A673 (cell line): Measurements from ENCODE around the gene SORCS1. TPM values are rescaled to one million over a fixed set of nuclear protein-coding genes. Genes with fewer than 3 reads are reported as not detected.

ENCODE experiments used
- BruUV-seq: library from RNA; stranded (reverse); fragments of 400-500 nt; replicated peaks from 2 replicates; lab custom pipeline; 2021; lab: Mats Ljungman, UMichigan
- CTCF ChIA-PET: fragments of 300-600 bp; sonication (Branson Sonifier 250); formaldehyde crosslinking; loops from one replicate; lab custom pipeline; 2022; ENCODE audit warnings: antibody characterized with exemption; lab: Charles Lee
- POLR2A ChIA-PET: fragments of 300-600 bp; sonication (Branson Sonifier 250); formaldehyde crosslinking; loops from one replicate; lab custom pipeline; 2022; ENCODE audit warnings: antibody characterized with exemption; ENCODE audit not compliant: low non-redundant PET; lab: Charles Lee
- DNase-seq: peaks from one replicate; pipeline ENCODE4 v3.0.0-alpha.2; 2015; ENCODE audit warnings: low spot score
- H3K27ac ChIP-seq: fragments of 200-600 bp; sonication (generic); 2 replicates; pipeline ENCODE4 v1.5.1; 2016; ENCODE audit warnings: mixed run types, low read depth, mild to moderate bottlenecking, mixed read lengths, antibody characterized with exemption, low read length; ENCODE audit not compliant: poor library complexity, severe bottlenecking
- H3K27me3 ChIP-seq: fragments of 200-600 bp; sonication (generic); replicated peaks from 2 replicates; pipeline ENCODE4 v1.6.1; 2017; ENCODE audit warnings: mixed run types, low read depth, mild to moderate bottlenecking, mixed read lengths, antibody characterized with exemption, low read length; ENCODE audit not compliant: insufficient read depth, poor library complexity
- H3K36me3 ChIP-seq: fragments of 200-600 bp; sonication (generic); 2 replicates; pipeline ENCODE4 v1.6.1; 2016; ENCODE audit warnings: mixed run types, mild to moderate bottlenecking, mixed read lengths, antibody characterized with exemption, low read length; ENCODE audit not compliant: insufficient read depth, poor library complexity, severe bottlenecking
- H3K4me1 ChIP-seq: fragments of 200-600 bp; sonication (generic); 2 replicates; pipeline ENCODE4 v1.6.1; 2017; ENCODE audit warnings: mixed run types, mild to moderate bottlenecking, mixed read lengths, antibody characterized with exemption, low read length; ENCODE audit not compliant: insufficient read depth, poor library complexity, severe bottlenecking
- H3K4me3 ChIP-seq: fragments of 200-600 bp; sonication (generic); 2 replicates; pipeline ENCODE4 v1.5.1; 2016; ENCODE audit warnings: low read depth, mixed run types, mild to moderate bottlenecking, mixed read lengths, low read length; ENCODE audit not compliant: poor library complexity, severe bottlenecking
- H3K9me3 ChIP-seq: fragments of 200-600 bp; sonication (generic); 2 replicates; pipeline ENCODE4 v1.6.1; 2016; ENCODE audit warnings: mixed run types, low read depth, mild to moderate bottlenecking, mixed read lengths, antibody characterized with exemption, low read length; ENCODE audit not compliant: poor library complexity, severe bottlenecking
- EZH2 ChIP-seq: fragments of 200-600 bp; sonication (generic); IDR thresholded peaks from 2 replicates; pipeline ENCODE4 v1.6.1; 2017; ENCODE audit warnings: borderline replicate concordance, low read depth, mild to moderate bottlenecking, mixed read lengths, antibody characterized with exemption, low read length; ENCODE audit not compliant: poor library complexity, severe bottlenecking
- intact Hi-C: fragments of 100-400 bp; cut with micrococcal nuclease; formaldehyde crosslinking; loops from one replicate; pipeline ENCODE4 v1.10.0; 2022; ENCODE audit not compliant: unreplicated experiment
- total RNA-seq: library from RNA; stranded (reverse); gene quantifications from 2 replicates; pipeline ENCODE4 v1.2.3, GENCODE V29; 2021
- TF ChIP-seq, protein P1 (sequence below): fragments of 300-800, 200-600 bp; sonication (generic); conservative IDR thresholded peaks from 2 replicates; pipeline ENCODE4 v1.5.1; 2017; ENCODE audit warnings: low read depth, mild to moderate bottlenecking, antibody characterized with exemption, low read length, moderate library complexity, mixed read lengths

Gene SORCS1
- total RNA-seq, 1 experiment from 2014 or later = 0.34 TPM

- intact Hi-C loops = no loop called here
- BruUV-seq = no TSS peak
- no peak for DNase-seq
- H3K27ac ChIP-seq = no peak overlapping the region
- H3K36me3 ChIP-seq = no peaks in the 10 kb centered on the region
- H3K9me3 ChIP-seq = no peaks in the 10 kb centered on the region
- no peaks in the 10 kb centered on the region for H3K27me3 ChIP-seq
- H3K4me1 ChIP-seq = peaks cover 12% of the 10 kb centered on the region
- ChIA-PET POLR2A (no interaction called here), CTCF (no interaction called here)
- TF ChIP-seq, protein P1, sequence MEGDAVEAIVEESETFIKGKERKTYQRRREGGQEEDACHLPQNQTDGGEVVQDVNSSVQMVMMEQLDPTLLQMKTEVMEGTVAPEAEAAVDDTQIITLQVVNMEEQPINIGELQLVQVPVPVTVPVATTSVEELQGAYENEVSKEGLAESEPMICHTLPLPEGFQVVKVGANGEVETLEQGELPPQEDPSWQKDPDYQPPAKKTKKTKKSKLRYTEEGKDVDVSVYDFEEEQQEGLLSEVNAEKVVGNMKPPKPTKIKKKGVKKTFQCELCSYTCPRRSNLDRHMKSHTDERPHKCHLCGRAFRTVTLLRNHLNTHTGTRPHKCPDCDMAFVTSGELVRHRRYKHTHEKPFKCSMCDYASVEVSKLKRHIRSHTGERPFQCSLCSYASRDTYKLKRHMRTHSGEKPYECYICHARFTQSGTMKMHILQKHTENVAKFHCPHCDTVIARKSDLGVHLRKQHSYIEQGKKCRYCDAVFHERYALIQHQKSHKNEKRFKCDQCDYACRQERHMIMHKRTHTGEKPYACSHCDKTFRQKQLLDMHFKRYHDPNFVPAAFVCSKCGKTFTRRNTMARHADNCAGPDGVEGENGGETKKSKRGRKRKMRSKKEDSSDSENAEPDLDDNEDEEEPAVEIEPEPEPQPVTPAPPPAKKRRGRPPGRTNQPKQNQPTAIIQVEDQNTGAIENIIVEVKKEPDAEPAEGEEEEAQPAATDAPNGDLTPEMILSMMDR = no peak
- no peak for TF ChIP-seq EZH2
- H3K4me3 ChIP-seq = no peak overlapping the region
Observed at GRCh38 chr10:106911096-106911495, 253.4 kb downstream of the SORCS1 start.

DNA sequence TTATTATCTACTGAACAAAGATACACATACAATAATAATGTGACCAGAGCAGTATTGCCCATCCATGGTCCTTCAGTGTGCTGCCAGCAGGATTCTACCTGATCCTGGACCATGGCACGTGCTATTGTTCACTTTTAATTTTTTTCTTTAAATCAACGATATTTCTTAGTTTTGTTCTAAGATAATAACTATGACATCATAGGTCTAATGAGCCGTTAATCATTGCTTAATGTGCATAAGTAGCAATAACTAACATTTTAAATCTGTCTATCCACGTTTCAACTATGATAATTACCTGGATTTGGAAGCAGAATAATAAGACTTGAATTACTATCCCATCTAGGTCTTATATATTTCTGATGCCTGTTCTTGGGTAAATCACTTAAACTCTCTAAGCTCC, 253.8 kb downstream of the SORCS1 start:
- Histone ChIP-seq H3K4me1 (peaks cover 12% of the 10 kb centered on the region), H3K9me3 (no peaks in the 10 kb centered on the region), H3K27ac (no peak overlapping the region), H3K4me3 (no peak overlapping the region), H3K27me3 (no peaks in the 10 kb centered on the region), H3K36me3 (no peaks in the 10 kb centered on the region)
- BruUV-seq = no TSS peak
- intact Hi-C loops = no loop called here
- no peak for DNase-seq
- TF ChIP-seq EZH2 = no peak
- TF ChIP-seq, protein P1 = no peak
- ChIA-PET CTCF (no interaction called here), POLR2A (no interaction called here)

- no peak for TF ChIP-seq EZH2
- TF ChIP-seq, protein P1 = no peak
- no peak for DNase-seq
- Histone ChIP-seq H3K4me3 (no peak overlapping the region), H3K27ac (no peak overlapping the region), H3K9me3 (no peaks in the 10 kb centered on the region), H3K27me3 (no peaks in the 10 kb centered on the region), H3K4me1 (peaks cover 4% of the 10 kb centered on the region), H3K36me3 (no peaks in the 10 kb centered on the region)
- intact Hi-C loops = no loop called here
- ChIA-PET POLR2A (no interaction called here), CTCF (no interaction called here)
- BruUV-seq = no TSS peak
Observed at GRCh38 chr10:106908225-106908624, 256.3 kb downstream of the SORCS1 start.
